Measurements from ENCODE around the gene SCNN1B.

SCNN1B gene

DNA sequence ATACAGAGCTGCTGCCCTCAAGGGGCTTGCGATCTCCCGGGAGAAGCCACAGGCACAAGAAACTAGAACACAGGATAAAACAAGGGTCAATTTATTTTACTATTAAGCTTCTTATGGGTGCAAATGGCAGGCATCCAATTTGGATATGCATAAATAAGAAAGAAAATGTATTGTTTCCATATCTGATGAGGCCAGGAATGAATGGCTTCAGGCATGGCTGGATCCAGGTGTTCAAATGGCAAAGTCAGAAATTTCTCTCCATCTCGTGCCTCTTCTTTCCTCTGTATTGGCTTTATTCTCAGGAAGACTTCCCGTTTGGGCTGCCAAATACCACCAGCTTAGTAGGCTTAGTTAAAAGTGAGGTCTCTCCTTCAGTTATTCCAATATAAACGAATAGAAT, 43.1 kb downstream of the SCNN1B start:
- H3K9me3 ChIP-seq (ENCODE audit: insufficient read depth, low read depth, low read length), result no peaks in the 10 kb centered on the region
- H3K27ac ChIP-seq (ENCODE audit: low read length), result no peak overlapping the region
- H3K27me3 ChIP-seq (ENCODE audit: insufficient read depth, low read length), result no peaks in the 10 kb centered on the region
- no peak overlapping the region for H3K9ac ChIP-seq (ENCODE audit: low read depth, low read length)
- peaks cover 4% of the 10 kb centered on the region; the same call in 1 of the 2 replicates for H3K4me1 ChIP-seq (ENCODE audit: insufficient read depth, low read length)
- no peaks in the 10 kb centered on the region for H3K36me3 ChIP-seq (ENCODE audit: insufficient read depth, low read depth, low read length)
- H3K4me3 ChIP-seq (ENCODE audit: low read length), result no peak overlapping the region

DNA sequence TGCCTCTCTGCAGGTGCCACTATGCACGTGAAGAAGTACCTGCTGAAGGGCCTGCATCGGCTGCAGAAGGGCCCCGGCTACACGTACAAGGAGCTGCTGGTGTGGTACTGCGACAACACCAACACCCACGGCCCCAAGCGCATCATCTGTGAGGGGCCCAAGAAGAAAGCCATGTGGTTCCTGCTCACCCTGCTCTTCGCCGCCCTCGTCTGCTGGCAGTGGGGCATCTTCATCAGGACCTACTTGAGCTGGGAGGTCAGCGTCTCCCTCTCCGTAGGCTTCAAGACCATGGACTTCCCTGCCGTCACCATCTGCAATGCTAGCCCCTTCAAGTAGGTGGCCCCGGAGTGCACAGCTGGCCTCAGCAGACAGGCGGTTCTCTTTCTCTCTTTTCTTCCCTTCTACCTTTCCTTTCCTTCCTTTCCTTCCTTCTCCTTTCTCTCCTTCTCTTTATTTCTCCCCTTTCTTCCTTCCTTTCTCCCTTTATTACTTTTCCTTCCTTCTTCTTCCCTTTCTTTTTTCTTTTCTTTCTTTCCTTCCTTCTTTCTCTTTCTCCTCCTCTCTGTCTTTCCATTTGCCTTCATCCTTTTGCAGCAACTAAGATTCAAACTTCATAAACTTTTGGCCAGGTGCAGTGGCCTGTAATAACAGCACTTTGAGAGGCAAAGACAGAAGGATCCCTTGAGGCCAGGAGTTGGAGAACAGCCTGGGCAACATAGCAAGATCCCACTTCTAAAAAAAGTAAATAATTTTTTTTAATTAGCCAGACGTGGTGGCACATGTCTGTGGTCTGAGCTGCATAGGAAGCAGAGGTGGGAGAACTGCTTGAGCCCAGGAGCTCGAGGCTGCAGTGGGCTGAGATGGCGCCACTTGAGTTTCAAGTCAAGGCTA, 46.7 kb downstream of the SCNN1B start:
- H3K4me1 ChIP-seq (ENCODE audit: insufficient read depth, low read length), result peaks cover 2% of the 10 kb centered on the region; the same call in 1 of the 2 replicates
- no peak overlapping the region for H3K27ac ChIP-seq (ENCODE audit: low read length)
- H3K9me3 ChIP-seq (ENCODE audit: insufficient read depth, low read depth, low read length), result no peaks in the 10 kb centered on the region
- no peak overlapping the region for H3K9ac ChIP-seq (ENCODE audit: low read depth, low read length)
- H3K36me3 ChIP-seq (ENCODE audit: insufficient read depth, low read depth, low read length), result no peaks in the 10 kb centered on the region
- no peak overlapping the region for H3K4me3 ChIP-seq (ENCODE audit: low read length)
- H3K27me3 ChIP-seq (ENCODE audit: insufficient read depth, low read length), result no peaks in the 10 kb centered on the region

DNA sequence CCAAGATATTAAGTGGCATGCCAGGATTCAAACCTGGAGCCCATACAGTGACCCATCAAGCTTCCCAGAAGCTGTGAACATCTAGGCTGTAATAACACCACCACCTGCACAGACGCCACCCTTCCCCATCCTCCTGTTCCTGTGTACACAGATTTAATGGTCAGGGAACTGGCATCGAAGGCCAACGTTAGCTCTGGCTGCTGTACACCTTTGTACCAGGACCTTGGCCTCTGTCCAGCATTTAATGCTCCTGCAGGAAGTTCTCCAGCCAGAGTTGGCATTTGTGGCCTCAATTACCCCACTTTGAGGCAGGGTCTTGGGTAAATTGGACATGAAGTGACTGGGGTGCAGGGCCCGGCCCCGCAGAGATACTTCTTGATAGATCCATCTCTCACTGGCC, 49.3 kb downstream of the SCNN1B start:
- no peak overlapping the region for H3K9ac ChIP-seq (ENCODE audit: low read depth, low read length)
- H3K27ac ChIP-seq (ENCODE audit: low read length), result no peak overlapping the region
- H3K4me1 ChIP-seq (ENCODE audit: insufficient read depth, low read length), result no peaks in the 10 kb centered on the region
- H3K9me3 ChIP-seq (ENCODE audit: insufficient read depth, low read depth, low read length), result no peaks in the 10 kb centered on the region
- H3K36me3 ChIP-seq (ENCODE audit: insufficient read depth, low read depth, low read length), result no peaks in the 10 kb centered on the region
- no peaks in the 10 kb centered on the region for H3K27me3 ChIP-seq (ENCODE audit: insufficient read depth, low read length)
- H3K4me3 ChIP-seq (ENCODE audit: low read length), result no peak overlapping the region

DNA sequence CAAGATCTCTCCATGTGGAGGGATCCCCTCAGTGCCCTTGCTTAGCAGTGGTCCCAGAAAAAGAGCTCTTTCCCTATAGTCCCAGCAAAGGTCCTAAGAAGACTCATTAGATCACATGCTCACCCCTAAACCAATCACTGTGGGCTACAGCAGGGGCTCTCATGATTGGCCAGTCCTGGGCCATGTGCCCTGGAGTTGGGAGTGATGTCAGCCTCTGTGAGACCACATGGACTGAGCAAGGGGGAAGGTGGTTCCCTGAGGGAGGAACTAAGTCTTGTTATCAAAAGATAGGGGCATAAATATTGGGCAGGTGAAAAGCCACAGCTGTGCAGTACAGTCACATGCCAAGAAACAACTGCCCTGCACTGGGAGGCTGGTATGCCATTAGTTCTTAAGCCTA, 51.3 kb downstream of the SCNN1B start:
- no peak overlapping the region for H3K9ac ChIP-seq (ENCODE audit: low read depth, low read length)
- no peaks in the 10 kb centered on the region for H3K36me3 ChIP-seq (ENCODE audit: insufficient read depth, low read depth, low read length)
- H3K4me1 ChIP-seq (ENCODE audit: insufficient read depth, low read length), result no peaks in the 10 kb centered on the region
- no peak overlapping the region for H3K27ac ChIP-seq (ENCODE audit: low read length)
- H3K27me3 ChIP-seq (ENCODE audit: insufficient read depth, low read length), result no peaks in the 10 kb centered on the region
- no peaks in the 10 kb centered on the region for H3K9me3 ChIP-seq (ENCODE audit: insufficient read depth, low read depth, low read length)
- H3K4me3 ChIP-seq (ENCODE audit: low read length), result no peak overlapping the region

DNA sequence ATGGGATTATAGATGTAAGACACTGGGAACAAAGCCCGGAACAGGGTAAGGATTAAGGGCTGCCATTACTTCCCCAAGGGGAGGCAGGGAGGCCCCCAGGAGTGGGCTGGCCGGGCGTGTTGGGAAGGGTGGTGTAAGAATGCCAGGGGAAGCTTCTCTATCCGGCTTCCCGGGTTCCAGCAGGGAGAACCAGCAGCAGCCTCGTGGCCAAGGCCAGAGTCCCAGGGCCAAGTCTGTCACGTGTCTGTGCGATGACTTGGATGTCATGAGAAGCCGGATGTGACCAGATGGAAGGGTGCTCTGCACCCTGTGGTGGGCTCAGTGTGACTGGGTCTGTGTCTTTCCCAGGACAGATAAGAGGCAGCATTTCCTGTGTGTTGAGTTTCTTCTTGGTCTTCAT, 52.1 kb downstream of the SCNN1B start:
- Histone ChIP-seq H3K36me3 (ENCODE audit: insufficient read depth, low read depth, low read length) (no peaks in the 10 kb centered on the region), H3K4me1 (ENCODE audit: insufficient read depth, low read length) (no peaks in the 10 kb centered on the region), H3K4me3 (ENCODE audit: low read length) (no peak overlapping the region), H3K9me3 (ENCODE audit: insufficient read depth, low read depth, low read length) (no peaks in the 10 kb centered on the region), H3K9ac (ENCODE audit: low read depth, low read length) (no peak overlapping the region), H3K27ac (ENCODE audit: low read length) (no peak overlapping the region), H3K27me3 (ENCODE audit: insufficient read depth, low read length) (no peaks in the 10 kb centered on the region)

DNA sequence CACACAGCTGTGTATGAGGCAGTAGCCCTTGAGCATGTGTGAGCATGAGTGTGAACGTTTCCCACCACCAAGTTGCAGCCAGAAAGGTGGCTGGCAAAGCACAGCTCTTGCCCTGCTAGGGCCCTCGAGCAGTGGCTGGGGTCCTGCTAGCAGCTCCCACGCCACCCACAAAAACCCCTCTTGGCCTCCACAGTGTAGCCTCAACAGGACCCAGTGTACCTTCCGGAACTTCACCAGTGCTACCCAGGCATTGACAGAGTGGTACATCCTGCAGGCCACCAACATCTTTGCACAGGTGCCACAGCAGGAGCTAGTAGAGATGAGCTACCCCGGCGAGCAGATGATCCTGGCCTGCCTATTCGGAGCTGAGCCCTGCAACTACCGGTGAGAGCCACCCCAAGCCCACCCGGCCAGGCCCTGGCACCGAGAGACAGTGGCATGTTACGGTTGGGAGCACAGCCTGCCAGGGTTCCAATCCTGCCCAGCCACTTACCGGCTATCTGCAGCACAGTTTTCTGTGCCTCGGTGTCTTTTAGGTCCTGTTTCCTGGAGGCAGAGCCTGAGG, 53.1 kb downstream of the SCNN1B start:
- Histone ChIP-seq H3K9me3 (ENCODE audit: insufficient read depth, low read depth, low read length) (no peaks in the 10 kb centered on the region), H3K27me3 (ENCODE audit: insufficient read depth, low read length) (no peaks in the 10 kb centered on the region), H3K9ac (ENCODE audit: low read depth, low read length) (no peak overlapping the region), H3K4me3 (ENCODE audit: low read length) (no peak overlapping the region), H3K36me3 (ENCODE audit: insufficient read depth, low read depth, low read length) (no peaks in the 10 kb centered on the region), H3K4me1 (ENCODE audit: insufficient read depth, low read length) (no peaks in the 10 kb centered on the region), H3K27ac (ENCODE audit: low read length) (no peak overlapping the region)

DNA sequence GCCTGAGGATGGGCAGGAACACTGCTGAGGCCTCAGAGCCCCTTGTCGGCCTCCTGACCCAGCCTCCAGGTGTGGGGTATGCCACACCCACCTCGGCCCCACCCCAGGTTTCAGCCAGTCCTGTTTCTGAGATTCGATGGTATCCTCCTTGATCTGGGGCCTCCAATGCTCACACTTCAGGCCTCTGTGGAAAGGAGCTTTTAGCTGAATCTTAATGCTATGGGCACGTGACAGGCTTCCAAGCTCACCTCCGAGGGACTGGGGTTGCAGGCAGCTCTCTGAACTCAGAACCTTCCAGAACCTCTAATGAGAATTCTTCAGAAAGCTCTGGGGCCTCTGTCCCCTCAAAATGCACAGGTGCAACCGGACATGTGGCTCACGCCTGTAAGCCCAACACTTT, 54.8 kb downstream of the SCNN1B start:
- Histone ChIP-seq H3K9ac (ENCODE audit: low read depth, low read length) (no peak overlapping the region), H3K4me3 (ENCODE audit: low read length) (no peak overlapping the region), H3K36me3 (ENCODE audit: insufficient read depth, low read depth, low read length) (no peaks in the 10 kb centered on the region), H3K27me3 (ENCODE audit: insufficient read depth, low read length) (no peaks in the 10 kb centered on the region), H3K9me3 (ENCODE audit: insufficient read depth, low read depth, low read length) (no peaks in the 10 kb centered on the region), H3K4me1 (ENCODE audit: insufficient read depth, low read length) (no peaks in the 10 kb centered on the region), H3K27ac (ENCODE audit: low read length) (no peak overlapping the region)

DNA sequence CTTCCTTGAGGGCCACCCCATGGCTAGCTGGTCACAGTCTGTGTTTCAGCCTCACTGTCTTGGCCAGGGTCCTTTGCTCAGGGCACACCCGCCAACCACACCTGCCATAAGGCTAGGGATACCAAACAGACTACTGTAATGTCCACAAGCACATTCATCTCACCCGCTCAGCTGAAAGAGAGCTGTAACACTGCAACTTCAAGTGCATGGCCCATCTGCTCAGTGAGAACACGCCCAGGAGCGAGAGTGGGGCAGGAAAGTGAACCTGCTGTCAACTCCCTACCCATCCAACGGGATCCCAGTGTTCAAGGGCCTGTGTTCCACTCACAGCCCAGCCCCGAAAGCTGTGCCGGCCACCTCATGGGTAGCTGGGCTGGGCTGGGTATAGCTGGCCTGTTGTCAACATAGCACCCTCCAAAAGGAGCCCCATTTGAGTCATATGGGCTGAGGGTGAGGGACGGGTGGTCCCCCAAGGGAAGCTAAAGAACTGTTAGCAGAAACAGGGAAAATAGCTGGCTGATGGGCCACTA, 55.7 kb downstream of the SCNN1B start:
- Histone ChIP-seq H3K9ac (ENCODE audit: low read depth, low read length) (no peak overlapping the region), H3K36me3 (ENCODE audit: insufficient read depth, low read depth, low read length) (no peaks in the 10 kb centered on the region), H3K27ac (ENCODE audit: low read length) (no peak overlapping the region), H3K4me3 (ENCODE audit: low read length) (no peak overlapping the region), H3K4me1 (ENCODE audit: insufficient read depth, low read length) (no peaks in the 10 kb centered on the region), H3K9me3 (ENCODE audit: insufficient read depth, low read depth, low read length) (no peaks in the 10 kb centered on the region), H3K27me3 (ENCODE audit: insufficient read depth, low read length) (no peaks in the 10 kb centered on the region)

DNA sequence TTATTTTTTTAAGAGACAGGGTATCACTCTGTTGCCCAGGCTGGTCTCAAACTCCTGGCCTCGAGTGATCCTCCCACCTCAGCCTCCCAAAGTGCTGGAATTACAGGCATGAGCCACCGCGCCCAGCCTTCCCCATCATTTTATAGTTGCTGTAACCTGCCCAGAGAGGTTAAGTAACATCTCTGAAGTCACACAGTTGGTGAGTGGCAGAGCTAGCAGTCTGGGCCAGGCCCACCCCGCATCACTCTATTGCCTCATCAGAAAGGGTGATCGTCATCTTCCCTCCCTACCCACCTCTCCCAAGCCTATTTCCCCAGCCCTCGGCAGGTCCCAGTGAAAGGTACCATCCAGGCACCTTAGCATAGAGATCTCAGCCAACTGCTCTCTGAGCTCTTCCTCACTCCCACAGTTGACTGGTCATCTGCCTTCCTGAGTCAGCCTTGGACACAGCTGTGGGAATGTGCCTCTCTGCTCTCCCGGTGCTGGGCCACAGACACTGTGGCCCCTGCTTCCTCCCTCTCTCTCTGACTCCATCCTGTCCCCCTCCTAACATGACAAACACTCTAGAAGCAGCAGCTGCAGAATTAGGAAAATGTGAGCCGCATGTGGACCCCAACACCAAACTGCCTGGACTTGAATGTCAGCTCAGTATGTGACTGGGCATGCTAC, 57.1 kb downstream of the SCNN1B start:
- H3K27ac ChIP-seq (ENCODE audit: low read length), result no peak overlapping the region
- no peak overlapping the region for H3K9ac ChIP-seq (ENCODE audit: low read depth, low read length)
- H3K27me3 ChIP-seq (ENCODE audit: insufficient read depth, low read length), result no peaks in the 10 kb centered on the region
- H3K36me3 ChIP-seq (ENCODE audit: insufficient read depth, low read depth, low read length), result no peaks in the 10 kb centered on the region
- no peaks in the 10 kb centered on the region for H3K4me1 ChIP-seq (ENCODE audit: insufficient read depth, low read length)
- H3K4me3 ChIP-seq (ENCODE audit: low read length), result no peak overlapping the region
- H3K9me3 ChIP-seq (ENCODE audit: insufficient read depth, low read depth, low read length), result no peaks in the 10 kb centered on the region

DNA sequence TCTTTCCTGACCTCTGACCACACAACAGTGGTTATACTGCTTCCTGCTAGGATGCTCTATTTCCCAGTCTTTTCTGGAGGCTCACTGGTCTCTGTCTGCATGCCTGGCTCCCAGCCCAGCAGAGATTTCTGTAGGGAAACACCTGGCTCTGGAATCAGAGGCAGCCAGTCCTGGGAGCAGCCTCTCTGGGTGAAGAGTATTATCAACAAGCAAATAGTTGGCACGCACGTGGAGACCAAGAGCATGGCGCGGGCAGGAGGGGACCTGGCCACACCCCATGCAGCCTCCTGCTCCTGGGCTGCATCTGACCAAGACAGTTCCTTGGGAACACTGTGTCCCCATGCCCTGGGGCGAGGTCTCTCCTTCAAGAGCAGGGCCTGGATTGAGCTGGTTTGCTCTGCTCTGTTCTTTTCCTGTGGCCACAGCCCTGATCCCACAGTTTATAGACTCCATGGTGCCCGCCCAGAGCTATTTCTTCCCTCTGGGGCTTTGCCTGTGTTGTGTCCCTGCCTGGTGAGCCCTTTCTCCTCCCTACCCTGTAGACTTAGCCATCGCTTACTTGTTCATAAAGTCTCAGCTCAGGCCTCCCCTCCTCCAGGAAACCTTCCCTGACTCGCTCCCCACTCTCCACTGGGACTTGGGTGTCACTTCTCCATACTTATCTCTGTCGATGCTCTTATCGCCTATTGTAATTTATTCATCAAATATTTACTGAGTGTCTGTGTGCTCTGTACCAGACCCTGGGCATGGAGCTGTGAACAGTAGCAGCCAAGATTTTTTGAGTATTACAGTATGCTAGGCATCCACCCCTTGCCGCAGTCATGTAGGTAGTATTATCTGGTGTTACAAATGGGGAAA, 60.6 kb downstream of the SCNN1B start:
- no peaks in the 10 kb centered on the region for H3K36me3 ChIP-seq (ENCODE audit: insufficient read depth, low read depth, low read length)
- H3K9ac ChIP-seq (ENCODE audit: low read depth, low read length), result no peak overlapping the region
- no peaks in the 10 kb centered on the region for H3K27me3 ChIP-seq (ENCODE audit: insufficient read depth, low read length)
- no peaks in the 10 kb centered on the region for H3K4me1 ChIP-seq (ENCODE audit: insufficient read depth, low read length)
- H3K9me3 ChIP-seq (ENCODE audit: insufficient read depth, low read depth, low read length), result no peaks in the 10 kb centered on the region
- no peak overlapping the region for H3K4me3 ChIP-seq (ENCODE audit: low read length)
- H3K27ac ChIP-seq (ENCODE audit: low read length), result no peak overlapping the region

DNA sequence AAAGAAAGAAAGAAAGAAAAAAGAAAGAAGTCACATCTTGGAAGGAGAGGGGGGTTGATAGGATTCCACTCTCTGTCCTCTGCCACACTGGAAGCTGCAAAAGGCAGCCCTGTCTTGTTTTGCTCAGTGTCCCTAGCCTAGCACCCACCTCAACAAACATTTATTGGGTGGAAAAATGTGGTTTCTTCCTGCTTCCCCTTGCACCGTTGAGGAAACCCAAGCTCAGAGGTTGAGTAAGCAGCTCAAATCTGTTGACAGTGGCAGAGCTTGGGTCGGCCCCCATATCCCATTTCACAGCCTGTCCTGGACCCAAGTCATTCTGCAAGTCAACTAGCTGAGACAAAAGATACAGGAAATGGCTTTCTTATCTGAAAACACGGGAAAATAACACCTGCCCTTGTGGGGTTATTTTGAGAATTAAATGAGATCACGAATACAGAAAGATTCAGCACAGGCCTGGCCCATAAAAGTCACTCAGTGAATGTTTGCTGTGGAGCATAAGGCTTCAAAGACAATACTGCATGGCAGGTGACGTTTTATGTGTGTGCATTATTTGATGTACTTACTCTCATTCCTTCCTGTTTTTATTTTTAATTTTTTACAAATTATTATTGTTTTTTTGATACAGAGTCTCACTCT, 63.6 kb downstream of the SCNN1B start:
- Histone ChIP-seq H3K4me3 (ENCODE audit: low read length) (no peak overlapping the region), H3K9me3 (ENCODE audit: insufficient read depth, low read depth, low read length) (no peaks in the 10 kb centered on the region), H3K4me1 (ENCODE audit: insufficient read depth, low read length) (no peaks in the 10 kb centered on the region), H3K27me3 (ENCODE audit: insufficient read depth, low read length) (no peaks in the 10 kb centered on the region), H3K9ac (ENCODE audit: low read depth, low read length) (no peak overlapping the region), H3K36me3 (ENCODE audit: insufficient read depth, low read depth, low read length) (no peaks in the 10 kb centered on the region), H3K27ac (ENCODE audit: low read length) (no peak overlapping the region)

Data from iPS-20b (cell line).